ENCODE measurements around the gene SCLT1. TPM values are rescaled to one million over a fixed set of nuclear protein-coding genes. Genes with fewer than 3 reads are reported as not detected.

SCLT1 gene
- total and polyA plus RNA-seq, 2 of the 13 experiments (the other 11 are each of a cell fraction or from before 2014, with no cell fraction given), result 1.5 to 8.7 TPM

- ATAC-seq (no peak), DNase-seq (ENCODE audit: low spot score) (no peak), FAIRE-seq (no peak)
- BruUV-seq (replicated peaks), result no TSS peak
- Histone ChIP-seq H3K9me3 (ENCODE audit: low read length) (no peaks in the 10 kb centered on the region), H3K36me3 (replicated peaks in 1 of 2; ENCODE audit: control insufficient read depth in 1 of 2, insufficient read depth in 2 of 2, low read length in 2 of 2) (no peaks in the 10 kb centered on the region), H3K27me3 (ENCODE audit: control insufficient read depth in 1 of 2, insufficient read depth in 2 of 2, low read length in 2 of 2) (no peaks in the 10 kb centered on the region), H2AFZ (ENCODE audit: low read length) (no peak overlapping the region), H3K4me2 (ENCODE audit: low read depth, low read length) (no peak overlapping the region), H3K79me2 (ENCODE audit: insufficient read depth, low read length) (no peaks in the 10 kb centered on the region), H3K9ac (ENCODE audit: insufficient read depth, low read depth, low read length) (no peak overlapping the region), H3K27ac (ENCODE audit: extremely low read length, insufficient read depth, low read length) (no peak overlapping the region), H3K4me3 (replicated peaks in 1 of 3; ENCODE audit: insufficient read depth in 1 of 3, low read depth in 2 of 3, low read length in 3 of 3) (no peak overlapping the region), H4K20me1 (ENCODE audit: insufficient read depth, low read length) (no peaks in the 10 kb centered on the region), H3K4me1 (ENCODE audit: insufficient read depth, low read length) (peaks cover 15% of the 10 kb centered on the region)
- intact Hi-C loops (cut with micrococcal nuclease; ENCODE audit: unreplicated experiment) (no loop called here), in situ Hi-C loops (cut with HindIII; ENCODE audit: extremely low pct_ligation_motif_present, low pct_unique_long_range_greater_than_20kb) (no loop called here)
- TF ChIP-seq SMAD3 (CRISPR knock-in tag; IDR thresholded peaks at IDR 0.05) (no peak), NR1H2 (CRISPR knock-in tag; IDR thresholded peaks at IDR 0.05; ENCODE audit: borderline replicate concordance, low read depth) (no peak), ZNF672 (CRISPR knock-in tag; IDR thresholded peaks at IDR 0.05) (no peak), ZBTB21 (CRISPR knock-in tag; IDR thresholded peaks at IDR 0.05) (no peak), ZNF552 (CRISPR knock-in tag; IDR thresholded peaks at IDR 0.05; ENCODE audit: borderline replicate concordance) (no peak), SPEN (CRISPR knock-in tag; IDR thresholded peaks at IDR 0.05; ENCODE audit: low read depth) (no peak), ZNF34 (CRISPR knock-in tag; IDR thresholded peaks at IDR 0.05; ENCODE audit: borderline replicate concordance) (no peak), ZNF251 (CRISPR knock-in tag; IDR thresholded peaks at IDR 0.05) (no peak), SIX1 (CRISPR knock-in tag; IDR thresholded peaks at IDR 0.05; ENCODE audit: borderline replicate concordance) (no peak), GPBP1L1 (CRISPR knock-in tag; IDR thresholded peaks at IDR 0.05) (no peak), ZNF207 (IDR thresholded peaks at IDR 0.05; ENCODE audit: borderline replicate concordance) (no peak), ZFP82 (CRISPR knock-in tag; IDR thresholded peaks at IDR 0.05; ENCODE audit: borderline replicate concordance) (no peak), CEBPG (CRISPR knock-in tag; IDR thresholded peaks at IDR 0.05) (no peak), ZNF256 (CRISPR knock-in tag; conservative IDR thresholded peaks at IDR 0.05) (no peak), KDM5B (CRISPR knock-in tag; IDR thresholded peaks at IDR 0.05; ENCODE audit: borderline replicate concordance) (no peak), BRF2 (CRISPR knock-in tag; IDR thresholded peaks at IDR 0.05) (no peak), ZNF556 (CRISPR knock-in tag; IDR thresholded peaks at IDR 0.05; ENCODE audit: borderline replicate concordance) (no peak), NFIB (CRISPR knock-in tag; IDR thresholded peaks at IDR 0.05; ENCODE audit: borderline replicate concordance) (no peak), PAF1 (CRISPR knock-in tag; IDR thresholded peaks at IDR 0.05) (no peak)
- POLR2A ChIA-PET, result no interaction called here
- CTCF ChIA-PET (ENCODE audit: low intra/inter-chr PET ratio, low total read pairs), result no interaction called here
- 79% methylated on average over 2 of the region's 2 CpGs for WGBS (ENCODE audit: low lambda C conversion rate)
Observed at GRCh38 chr4:128951316-128951715, 142.0 kb downstream of the SCLT1 start.

Data from HepG2 (cell line).